ENCODE data around the gene DPP8. TPM values are rescaled to one million over a fixed set of nuclear protein-coding genes. Genes with fewer than 3 reads are reported as not detected.

Gene DPP8
- polyA plus RNA-seq, 1 experiment = 29.9 TPM

- no peak for TF ChIP-seq CTCF (IDR thresholded peaks at IDR 0.05; ENCODE audit: low read depth, low read length)
- no peak for DNase-seq (ENCODE audit: low read depth, low spot score)
- Histone ChIP-seq H3K27ac (ENCODE audit: low read depth, low read length) (no peak overlapping the region), H3K9me3 (ENCODE audit: control insufficient read depth, insufficient read depth, low read length) (no peaks in the 10 kb centered on the region), H3K4me3 (ENCODE audit: low read depth, low read length) (no peak overlapping the region), H3K27me3 (ENCODE audit: control insufficient read depth, insufficient read depth, low read length) (peaks cover 6% of the 10 kb centered on the region)
- ChIA-PET POLR2A (interaction anchor here (0.6 kb wide), 1 partner anchor 128 kb away, joined by 10 read pairs; no protein-coding TSS in a partner anchor), CTCF (interaction anchor here (0.5 to 2.0 kb wide), 3 partner anchors 19 to 113 kb away, joined by 4 to 5 read pairs (median 5); no protein-coding TSS in a partner anchor)
Observed at GRCh38 chr15:65404186-65404872, 113.2 kb downstream of the DPP8 start.

GRCh38 chr15:65402961-65403360, 114.5 kb downstream of the DPP8 start:
- ChIA-PET CTCF (interaction anchor here (3.3 kb wide), 1 partner anchor 33 kb away, joined by 50 read pairs; no protein-coding TSS in a partner anchor), POLR2A (no interaction called here)
- no peak for DNase-seq (ENCODE audit: low read depth, low spot score)
- H3K27ac ChIP-seq (ENCODE audit: low read depth, low read length) = no peak overlapping the region
- TF ChIP-seq CTCF (IDR thresholded peaks at IDR 0.05; ENCODE audit: low read depth, low read length) = no peak
- H3K4me3 ChIP-seq (ENCODE audit: low read depth, low read length) = no peak overlapping the region
- H3K27me3 ChIP-seq (ENCODE audit: control insufficient read depth, insufficient read depth, low read length) = peaks cover 6% of the 10 kb centered on the region
- no peaks in the 10 kb centered on the region for H3K9me3 ChIP-seq (ENCODE audit: control insufficient read depth, insufficient read depth, low read length)

- Histone ChIP-seq H3K4me3 (ENCODE audit: low read depth, low read length) (no peak overlapping the region), H3K27me3 (ENCODE audit: control insufficient read depth, insufficient read depth, low read length) (peaks cover 13% of the 10 kb centered on the region), H3K27ac (ENCODE audit: low read depth, low read length) (no peak overlapping the region), H3K9me3 (ENCODE audit: control insufficient read depth, insufficient read depth, low read length) (no peaks in the 10 kb centered on the region)
- POLR2A ChIA-PET = interaction anchor here (0.8 kb wide), 1 partner anchor 26 kb away, joined by 3 read pairs; no protein-coding TSS in a partner anchor
- no peak for TF ChIP-seq CTCF (IDR thresholded peaks at IDR 0.05; ENCODE audit: low read depth, low read length)
- DNase-seq (ENCODE audit: low read depth, low spot score) = no peak
- CTCF ChIA-PET = interaction anchor here (0.6 to 4.0 kb wide), 24 partner anchors 8 to 519 kb away, joined by 3 to 56 read pairs (median 4); no protein-coding TSS in a partner anchor
Observed at GRCh38 chr15:65401611-65402240, 115.8 kb downstream of the DPP8 start.

- H3K9me3 ChIP-seq (ENCODE audit: control insufficient read depth, insufficient read depth, low read length) = no peaks in the 10 kb centered on the region
- peaks cover 18% of the 10 kb centered on the region for H3K27me3 ChIP-seq (ENCODE audit: control insufficient read depth, insufficient read depth, low read length)
- H3K27ac ChIP-seq (ENCODE audit: low read depth, low read length) = peak overlapping the region; percentile 11
- CTCF ChIA-PET = interaction anchor here (0.6 to 4.0 kb wide), 29 partner anchors 8 to 520 kb away, joined by 3 to 56 read pairs (median 5); no protein-coding TSS in a partner anchor
- POLR2A ChIA-PET = interaction anchor here (0.8 kb wide), 1 partner anchor 26 kb away, joined by 3 read pairs; no protein-coding TSS in a partner anchor
- H3K4me3 ChIP-seq (ENCODE audit: low read depth, low read length) = no peak overlapping the region
- DNase-seq (ENCODE audit: low read depth, low spot score) = no peak
- peak; percentile 88 for TF ChIP-seq CTCF (IDR thresholded peaks at IDR 0.05; ENCODE audit: low read depth, low read length)
Observed at GRCh38 chr15:65400760-65401610, 116.5 kb downstream of the DPP8 start.

Data from AG04450 (cell line).